Activated T-helper 1 cell treated with anti-CD3 and anti-CD28 coated beads, Interleukin-12 subunit alpha, Interleukin-12 subunit beta, Interleukin-2, Interleukin-4 antibody, amounts not matched to agents 30 ng/mL and 10 ng/mL and 1 ng/mL, durations not matched to agents 14 hours and 24 hours and 36 hours (primary cell): Measurements from ENCODE around the gene SLC39A11. TPM values are rescaled to one million over a fixed set of nuclear protein-coding genes. Genes with fewer than 3 reads are reported as not detected.
"Not testable (repeated sequence)": the region's sequence is repeated elsewhere in the genome, so short reads cannot be mapped to it uniquely, and the experiment has no call there.

Experiments
- DNase-seq: peaks from one replicate; pipeline ENCODE4 v3.0.0; 2021; ENCODE audit warnings: low spot score
- H3K27ac Mint-ChIP-seq: one replicate; pipeline ENCODE4 v1.8.0; 2021; ENCODE audit warnings: mild to moderate bottlenecking, mixed read lengths
- H3K27me3 Mint-ChIP-seq: one replicate; pipeline ENCODE4 v1.8.0; 2022; ENCODE audit warnings: mild to moderate bottlenecking, moderate library complexity, mixed read lengths; ENCODE audit not compliant: insufficient read depth
- H3K36me3 Mint-ChIP-seq: one replicate; pipeline ENCODE4 v1.8.0; 2021; ENCODE audit warnings: low read depth, mixed read lengths
- H3K4me1 Mint-ChIP-seq: one replicate; pipeline ENCODE4 v1.8.0; 2021; ENCODE audit warnings: low read depth, mixed read lengths
- H3K4me3 Mint-ChIP-seq: one replicate; pipeline ENCODE4 v1.8.0; 2021; ENCODE audit warnings: mild to moderate bottlenecking, moderate library complexity, mixed read lengths
- H3K9me3 Mint-ChIP-seq: one replicate; pipeline ENCODE4 v1.8.0; 2021; ENCODE audit warnings: mixed read lengths
- intact Hi-C: fragments of 100-400 bp; cut with micrococcal nuclease; formaldehyde crosslinking; loops from one replicate; pipeline ENCODE4 v1.15.1; 2024
- total RNA-seq: library from RNA; stranded (reverse); gene quantifications from 2 replicates; pipeline ENCODE4 v1.2.3, GENCODE V29; 2022

SLC39A11 gene
- total RNA-seq, 1 donor from 2014 or later = 20.9 TPM

GRCh38 chr17:72763981-72764380, 328.5 kb downstream of the SLC39A11 start:
- H3K4me1 Mint-ChIP-seq = no peaks in the 10 kb centered on the region
- no peak overlapping the region for H3K4me3 Mint-ChIP-seq
- DNase-seq = no peak
- no peaks in the 10 kb centered on the region for H3K27me3 Mint-ChIP-seq
- no peak overlapping the region for H3K27ac Mint-ChIP-seq
- intact Hi-C loops = no loop called here
- H3K9me3 Mint-ChIP-seq = no peaks in the 10 kb centered on the region
- H3K36me3 Mint-ChIP-seq = no peaks in the 10 kb centered on the region

GRCh38 chr17:72761893-72762575, 330.5 kb downstream of the SLC39A11 start:
- not testable (repeated sequence) for H3K36me3 Mint-ChIP-seq

GRCh38 chr17:72761431-72761830, 331.1 kb downstream of the SLC39A11 start:
- no peak for DNase-seq
- H3K27ac Mint-ChIP-seq = no peak overlapping the region
- no peaks in the 10 kb centered on the region for H3K4me1 Mint-ChIP-seq
- no peak overlapping the region for H3K4me3 Mint-ChIP-seq
- H3K36me3 Mint-ChIP-seq = no peaks in the 10 kb centered on the region
- no peaks in the 10 kb centered on the region for H3K27me3 Mint-ChIP-seq
- no peaks in the 10 kb centered on the region for H3K9me3 Mint-ChIP-seq
- intact Hi-C loops = no loop called here

More at GRCh38 chr17:72761893-72762575, 330.5 kb downstream of the SLC39A11 start:
- H3K9me3 Mint-ChIP-seq, DNase-seq, H3K4me1 Mint-ChIP-seq, H3K27me3 Mint-ChIP-seq, H3K27ac Mint-ChIP-seq, intact Hi-C loops, H3K4me3 Mint-ChIP-seq: not testable (repeated sequence)

GRCh38 chr17:72760368-72760767, 332.1 kb downstream of the SLC39A11 start:
- Mint-ChIP-seq H3K27me3 (no peaks in the 10 kb centered on the region), H3K27ac (no peak overlapping the region), H3K4me1 (no peaks in the 10 kb centered on the region), H3K4me3 (no peak overlapping the region), H3K36me3 (no peaks in the 10 kb centered on the region), H3K9me3 (no peaks in the 10 kb centered on the region)
- DNase-seq = no peak
- intact Hi-C loops = no loop called here

GRCh38 chr17:72759301-72759700, 333.2 kb downstream of the SLC39A11 start:
- Mint-ChIP-seq H3K4me1 (no peaks in the 10 kb centered on the region), H3K27ac (no peak overlapping the region), H3K27me3 (no peaks in the 10 kb centered on the region), H3K36me3 (no peaks in the 10 kb centered on the region), H3K4me3 (no peak overlapping the region), H3K9me3 (no peaks in the 10 kb centered on the region)
- no peak for DNase-seq
- intact Hi-C loops = no loop called here

- Mint-ChIP-seq H3K4me3 (no peak overlapping the region), H3K27me3 (no peaks in the 10 kb centered on the region), H3K4me1 (no peaks in the 10 kb centered on the region), H3K36me3 (no peaks in the 10 kb centered on the region), H3K9me3 (no peaks in the 10 kb centered on the region), H3K27ac (no peak overlapping the region)
- intact Hi-C loops = no loop called here
- no peak for DNase-seq
Observed at GRCh38 chr17:72756256-72756655, 336.2 kb downstream of the SLC39A11 start.

- no peak for DNase-seq
Observed at GRCh38 chr17:72754513-72754912, 338.0 kb downstream of the SLC39A11 start.

GRCh38 chr17:72751746-72752145, 340.7 kb downstream of the SLC39A11 start:
- Mint-ChIP-seq H3K27me3 (no peaks in the 10 kb centered on the region), H3K36me3 (no peaks in the 10 kb centered on the region), H3K27ac (no peak overlapping the region), H3K4me3 (no peak overlapping the region), H3K9me3 (no peaks in the 10 kb centered on the region), H3K4me1 (no peaks in the 10 kb centered on the region)
- DNase-seq = no peak
- intact Hi-C loops = no loop called here

More at GRCh38 chr17:72754513-72754912, 338.0 kb downstream of the SLC39A11 start:
- H3K4me1 Mint-ChIP-seq = no peaks in the 10 kb centered on the region
- no peak overlapping the region for H3K4me3 Mint-ChIP-seq
- H3K36me3 Mint-ChIP-seq = no peaks in the 10 kb centered on the region
- H3K27me3 Mint-ChIP-seq = no peaks in the 10 kb centered on the region
- no peak overlapping the region for H3K27ac Mint-ChIP-seq
- intact Hi-C loops = no loop called here
- H3K9me3 Mint-ChIP-seq = no peaks in the 10 kb centered on the region

GRCh38 chr17:72749119-72749572, 343.3 kb downstream of the SLC39A11 start:
- H3K4me1 Mint-ChIP-seq = no peaks in the 10 kb centered on the region
- H3K27me3 Mint-ChIP-seq = no peaks in the 10 kb centered on the region
- no peak for DNase-seq
- H3K27ac Mint-ChIP-seq = no peak overlapping the region
- intact Hi-C loops = no loop called here
- no peak overlapping the region for H3K4me3 Mint-ChIP-seq
- no peaks in the 10 kb centered on the region for H3K9me3 Mint-ChIP-seq
- H3K36me3 Mint-ChIP-seq = no peaks in the 10 kb centered on the region

- intact Hi-C loops = no loop called here
Observed at GRCh38 chr17:72747501-72747900, 345.0 kb downstream of the SLC39A11 start.

GRCh38 chr17:72745241-72745640, 347.2 kb downstream of the SLC39A11 start:
- H3K36me3 Mint-ChIP-seq = no peaks in the 10 kb centered on the region
- no peaks in the 10 kb centered on the region for H3K9me3 Mint-ChIP-seq
- no peaks in the 10 kb centered on the region for H3K4me1 Mint-ChIP-seq
- H3K27ac Mint-ChIP-seq = no peak overlapping the region
- H3K4me3 Mint-ChIP-seq = no peak overlapping the region
- DNase-seq = no peak
- H3K27me3 Mint-ChIP-seq = no peaks in the 10 kb centered on the region
- intact Hi-C loops = no loop called here

More at GRCh38 chr17:72747501-72747900, 345.0 kb downstream of the SLC39A11 start:
- no peak overlapping the region for H3K27ac Mint-ChIP-seq
- no peaks in the 10 kb centered on the region for H3K4me1 Mint-ChIP-seq
- no peaks in the 10 kb centered on the region for H3K9me3 Mint-ChIP-seq
- DNase-seq = no peak
- no peaks in the 10 kb centered on the region for H3K36me3 Mint-ChIP-seq
- no peak overlapping the region for H3K4me3 Mint-ChIP-seq
- H3K27me3 Mint-ChIP-seq = no peaks in the 10 kb centered on the region

GRCh38 chr17:72743037-72743467, 349.4 kb downstream of the SLC39A11 start:
- no peaks in the 10 kb centered on the region for H3K9me3 Mint-ChIP-seq
- H3K36me3 Mint-ChIP-seq = no peaks in the 10 kb centered on the region
- no peaks in the 10 kb centered on the region for H3K27me3 Mint-ChIP-seq
- no peak overlapping the region for H3K27ac Mint-ChIP-seq
- H3K4me3 Mint-ChIP-seq = no peak overlapping the region
- DNase-seq = no peak
- intact Hi-C loops = no loop called here
- no peaks in the 10 kb centered on the region for H3K4me1 Mint-ChIP-seq

- Mint-ChIP-seq H3K9me3 (no peaks in the 10 kb centered on the region), H3K4me1 (no peaks in the 10 kb centered on the region), H3K27me3 (no peaks in the 10 kb centered on the region), H3K4me3 (no peak overlapping the region), H3K36me3 (no peaks in the 10 kb centered on the region), H3K27ac (no peak overlapping the region)
- no peak for DNase-seq
- intact Hi-C loops = no loop called here
Observed at GRCh38 chr17:72737151-72737690, 355.3 kb downstream of the SLC39A11 start.
